ENCODE measurements around the gene RPA1. TPM values are rescaled to one million over a fixed set of nuclear protein-coding genes. Genes with fewer than 3 reads are reported as not detected.

Gene RPA1
- total and polyA plus RNA-seq, 4 donors: 10.7 to 82.6 (median 33.6) TPM

DNA sequence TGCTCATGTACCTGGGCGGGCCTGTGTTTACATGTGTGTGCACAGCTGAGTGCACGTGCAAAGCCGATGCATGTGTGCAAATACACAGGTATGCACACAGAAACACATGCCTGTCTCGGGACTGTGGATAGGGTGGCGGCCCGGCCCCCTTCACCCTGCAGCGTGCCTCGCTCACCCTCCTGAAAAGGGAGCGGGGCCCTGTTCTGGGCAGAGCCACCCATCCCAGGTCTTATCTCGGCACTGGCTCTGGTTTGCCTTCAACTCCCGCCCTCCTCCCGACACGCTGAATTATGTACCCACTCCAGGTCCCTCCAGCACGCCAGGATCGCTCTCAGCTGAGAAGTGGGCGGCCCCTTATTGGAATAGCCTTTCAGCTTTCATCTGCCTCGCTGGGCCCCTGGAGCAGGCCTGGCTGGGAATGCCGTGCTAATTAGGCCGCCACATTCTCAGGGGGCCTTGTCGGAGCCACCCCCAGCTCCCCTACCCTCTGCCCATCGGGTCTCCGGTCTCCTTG is 117.5 kb downstream of the RPA1 start:
- H3K4me1 ChIP-seq (ENCODE audit: control insufficient read depth in 5 of 5, insufficient read depth in 5 of 5, low read length in 5 of 5): peaks cover 0 to 28% (median 3%) of the 10 kb centered on the region in 5 donors
- no peaks in the 10 kb centered on the region for H3K36me3 ChIP-seq (ENCODE audit: control insufficient read depth in 4 of 4, insufficient read depth in 4 of 4, low read length in 4 of 4)
- DNase-seq (peak; percentile 62 to 80 (median 74)), ATAC-seq (ENCODE audit: insufficient read depth, low FRiP score) (no peak)
- 71 to 86% methylated on average over 22 of the region's 22 CpGs for WGBS, 2 donors
- TF ChIP-seq, protein P1, sequence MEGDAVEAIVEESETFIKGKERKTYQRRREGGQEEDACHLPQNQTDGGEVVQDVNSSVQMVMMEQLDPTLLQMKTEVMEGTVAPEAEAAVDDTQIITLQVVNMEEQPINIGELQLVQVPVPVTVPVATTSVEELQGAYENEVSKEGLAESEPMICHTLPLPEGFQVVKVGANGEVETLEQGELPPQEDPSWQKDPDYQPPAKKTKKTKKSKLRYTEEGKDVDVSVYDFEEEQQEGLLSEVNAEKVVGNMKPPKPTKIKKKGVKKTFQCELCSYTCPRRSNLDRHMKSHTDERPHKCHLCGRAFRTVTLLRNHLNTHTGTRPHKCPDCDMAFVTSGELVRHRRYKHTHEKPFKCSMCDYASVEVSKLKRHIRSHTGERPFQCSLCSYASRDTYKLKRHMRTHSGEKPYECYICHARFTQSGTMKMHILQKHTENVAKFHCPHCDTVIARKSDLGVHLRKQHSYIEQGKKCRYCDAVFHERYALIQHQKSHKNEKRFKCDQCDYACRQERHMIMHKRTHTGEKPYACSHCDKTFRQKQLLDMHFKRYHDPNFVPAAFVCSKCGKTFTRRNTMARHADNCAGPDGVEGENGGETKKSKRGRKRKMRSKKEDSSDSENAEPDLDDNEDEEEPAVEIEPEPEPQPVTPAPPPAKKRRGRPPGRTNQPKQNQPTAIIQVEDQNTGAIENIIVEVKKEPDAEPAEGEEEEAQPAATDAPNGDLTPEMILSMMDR (IDR thresholded peaks at IDR 0.05; ENCODE audit: control extremely low read depth, extremely low read depth): no peak
- no peak overlapping the region for H3K9ac ChIP-seq (ENCODE audit: insufficient read depth in 1 of 2, low read length in 2 of 2)
- no peak overlapping the region for H3K4me3 ChIP-seq
- no peaks in the 10 kb centered on the region for H3K27me3 ChIP-seq (ENCODE audit: control insufficient read depth in 3 of 3, insufficient read depth in 3 of 3, low read length in 2 of 3)
- peak overlapping the region in 1 of 2 donors; percentile 43 for H3K27ac ChIP-seq (ENCODE audit: low read depth in 1 of 2, low read length in 1 of 2)
- H3K9me3 ChIP-seq (ENCODE audit: control insufficient read depth in 4 of 4, insufficient read depth in 3 of 4, low read length in 3 of 4): peaks cover 0 to 2% (median 0%) of the 10 kb centered on the region in 4 donors

DNA sequence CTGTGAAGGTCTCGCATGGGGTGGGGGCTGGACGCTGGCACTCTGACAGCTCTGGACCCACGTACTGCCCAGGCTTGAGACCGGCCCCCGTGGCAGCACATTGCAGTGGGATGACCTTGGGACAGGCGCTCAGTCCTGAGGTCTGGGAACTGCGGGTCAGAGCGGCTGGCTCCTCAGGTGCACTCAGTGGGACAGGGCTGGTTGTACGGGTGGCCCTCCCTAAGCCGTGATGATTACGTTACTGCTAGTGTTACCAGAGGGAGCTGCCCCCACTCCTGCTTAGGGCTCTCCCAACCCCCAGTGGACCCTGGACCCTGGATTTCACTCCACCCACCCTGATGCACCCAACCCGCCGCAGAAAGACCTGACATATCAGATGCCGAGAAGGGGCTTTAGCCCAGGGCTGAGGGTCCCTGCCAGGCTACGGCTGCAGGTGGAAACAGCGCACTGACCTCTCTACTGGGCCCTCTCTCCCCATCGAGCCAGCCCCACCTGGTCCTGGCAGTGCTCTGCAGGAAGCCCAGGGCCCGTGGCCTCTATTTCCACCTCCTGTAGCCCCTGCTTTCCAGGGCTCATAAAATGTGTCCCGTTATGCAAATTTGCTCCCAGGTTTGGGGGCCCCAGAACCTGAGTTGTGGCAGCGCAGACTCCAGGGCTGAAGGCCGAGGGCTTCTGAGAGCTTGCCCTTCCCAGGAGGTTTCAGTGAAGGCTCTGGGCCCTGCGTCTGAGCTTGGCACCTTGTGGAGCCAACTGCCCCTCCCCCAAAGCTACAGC is 118.1 kb downstream of the RPA1 start:
- WGBS, 2 donors: 85 to 91% methylated on average over 22 of the region's 22 CpGs
- peak overlapping the region in 1 of 2 donors; percentile 43 for H3K27ac ChIP-seq (ENCODE audit: low read depth in 1 of 2, low read length in 1 of 2)
- H3K27me3 ChIP-seq (ENCODE audit: control insufficient read depth in 3 of 3, insufficient read depth in 3 of 3, low read length in 2 of 3): no peaks in the 10 kb centered on the region
- TF ChIP-seq, protein P1 (IDR thresholded peaks at IDR 0.05; ENCODE audit: control extremely low read depth, extremely low read depth): no peak
- ATAC-seq (ENCODE audit: insufficient read depth, low FRiP score): no peak
- H3K9ac ChIP-seq (ENCODE audit: insufficient read depth in 1 of 2, low read length in 2 of 2): no peak overlapping the region
- H3K4me3 ChIP-seq: no peak overlapping the region
- no peak for DNase-seq
- H3K36me3 ChIP-seq (ENCODE audit: control insufficient read depth in 4 of 4, insufficient read depth in 4 of 4, low read length in 4 of 4): no peaks in the 10 kb centered on the region
- peaks cover 0 to 2% (median 0%) of the 10 kb centered on the region in 4 donors for H3K9me3 ChIP-seq (ENCODE audit: control insufficient read depth in 4 of 4, insufficient read depth in 3 of 4, low read length in 3 of 4)
- H3K4me1 ChIP-seq (ENCODE audit: control insufficient read depth in 5 of 5, insufficient read depth in 5 of 5, low read length in 5 of 5): peaks cover 0 to 22% (median 3%) of the 10 kb centered on the region in 5 donors

DNA sequence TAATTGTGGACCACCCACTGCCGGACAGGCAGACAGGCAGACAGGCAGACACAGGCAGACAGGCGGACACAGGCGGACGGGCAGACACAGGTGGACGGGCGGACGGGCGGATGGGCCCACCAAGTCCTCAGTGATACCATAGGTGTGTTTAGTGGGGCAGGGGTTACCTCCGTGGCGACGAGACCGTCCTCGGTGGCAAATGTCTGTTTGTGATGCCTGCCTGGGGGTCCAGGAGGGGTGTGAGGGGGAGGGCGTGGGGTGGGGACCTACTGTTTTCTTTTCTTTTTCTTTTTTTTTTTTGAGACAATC is 118.7 kb downstream of the RPA1 start:
- H3K36me3 ChIP-seq (ENCODE audit: control insufficient read depth in 4 of 4, insufficient read depth in 4 of 4, low read length in 4 of 4): no peaks in the 10 kb centered on the region
- 92 to 96% methylated on average over 11 to 14 of the region's 14 CpGs for whole genome bisulfite sequencing, 2 donors
- ATAC-seq (ENCODE audit: insufficient read depth, low FRiP score) (no peak), DNase-seq (no peak)
- H3K27ac ChIP-seq (ENCODE audit: low read depth in 1 of 2, low read length in 1 of 2): no peak overlapping the region
- H3K9ac ChIP-seq (ENCODE audit: insufficient read depth in 1 of 2, low read length in 2 of 2): no peak overlapping the region
- peaks cover 0 to 2% (median 0%) of the 10 kb centered on the region in 4 donors for H3K9me3 ChIP-seq (ENCODE audit: control insufficient read depth in 4 of 4, insufficient read depth in 3 of 4, low read length in 3 of 4)
- H3K4me3 ChIP-seq: no peak overlapping the region
- peaks cover 0 to 16% (median 2%) of the 10 kb centered on the region in 5 donors for H3K4me1 ChIP-seq (ENCODE audit: control insufficient read depth in 5 of 5, insufficient read depth in 5 of 5, low read length in 5 of 5)
- H3K27me3 ChIP-seq (ENCODE audit: control insufficient read depth in 3 of 3, insufficient read depth in 3 of 3, low read length in 2 of 3): no peaks in the 10 kb centered on the region
- TF ChIP-seq, protein P1 (IDR thresholded peaks at IDR 0.05; ENCODE audit: control extremely low read depth, extremely low read depth): no peak

Other genes starting within 250 kb of the RPA1 start
- 10 to 100 TPM; 47.9 to 89.2 TPM for gene SLC43A2, start 201.2 kb upstream of the RPA1 start, total RNA-seq
- 100 to 1,000 TPM in 1 of 2 donors, 10 to 100 TPM in 1; 27.0 to 125 TPM for gene SLC43A2, start 201.2 kb upstream of the RPA1 start, polyA plus RNA-seq
- gene SCARF1, start 184.3 kb upstream of the RPA1 start, total RNA-seq: 10 to 100 TPM; 34.2 to 39.7 TPM
- gene SCARF1, start 184.3 kb upstream of the RPA1 start, polyA plus RNA-seq: 10 to 100 TPM; 17.1 to 24.5 TPM
- 10 to 100 TPM; 25.0 to 46.3 TPM for gene RILP, start 180.1 kb upstream of the RPA1 start, total RNA-seq
- gene RILP, start 180.1 kb upstream of the RPA1 start, polyA plus RNA-seq: 10 to 100 TPM; 23.1 to 39.8 TPM
- gene PRPF8, start 145.1 kb upstream of the RPA1 start, total RNA-seq: 100 to 1,000 TPM; 208 to 277 TPM
- gene PRPF8, start 145.1 kb upstream of the RPA1 start, polyA plus RNA-seq: 100 to 1,000 TPM in 1 of 2 donors, 10 to 100 TPM in 1; 97.2 to 114 TPM
- gene TLCD2, start 119.6 kb upstream of the RPA1 start, total RNA-seq: 10 to 100 TPM; 13.3 to 16.1 TPM
- gene TLCD2, start 119.6 kb upstream of the RPA1 start, polyA plus RNA-seq: 1 to 10 TPM; 4.4 to 6.2 TPM
- gene WDR81, start 105.3 kb upstream of the RPA1 start, total RNA-seq: 10 to 100 TPM; 27.9 to 51.9 TPM
- gene WDR81, start 105.3 kb upstream of the RPA1 start, polyA plus RNA-seq: 10 to 100 TPM; 26.0 to 38.5 TPM
- 10 to 100 TPM; 13.7 to 41.1 TPM for gene SERPINF2, start 87.1 kb upstream of the RPA1 start, total RNA-seq
- gene SERPINF2, start 87.1 kb upstream of the RPA1 start, polyA plus RNA-seq: 10 to 100 TPM; 74.9 to 78.9 TPM
- 100 to 1,000 TPM; 126 to 249 TPM for gene SERPINF1, start 67.9 kb upstream of the RPA1 start, total RNA-seq
- gene SERPINF1, start 67.9 kb upstream of the RPA1 start, polyA plus RNA-seq: 100 to 1,000 TPM; 132 to 168 TPM
- 10 to 100 TPM; 14.7 to 18.2 TPM for gene SMYD4, start 103 bp upstream of the RPA1 start, total RNA-seq
- 1 to 10 TPM; 7.5 to 7.7 TPM for gene SMYD4, start 103 bp upstream of the RPA1 start, polyA plus RNA-seq
- 1 to 10 TPM in 1 of 2 donors, under 1 TPM in 1; 0.65 to 7.3 TPM for gene RTN4RL1, start 195.3 kb downstream of the RPA1 start, total RNA-seq
- 1 to 10 TPM; 1.2 to 3.5 TPM for gene RTN4RL1, start 195.3 kb downstream of the RPA1 start, polyA plus RNA-seq
- gene DPH1, start 200.1 kb downstream of the RPA1 start, total RNA-seq: 10 to 100 TPM; 32.7 to 37.8 TPM
- 10 to 100 TPM; 21.1 to 21.6 TPM for gene DPH1, start 200.1 kb downstream of the RPA1 start, polyA plus RNA-seq
- 10 to 100 TPM; 11.1 to 31.7 TPM for gene OVCA2, start 212.0 kb downstream of the RPA1 start, total RNA-seq
- gene OVCA2, start 212.0 kb downstream of the RPA1 start, polyA plus RNA-seq: 10 to 100 TPM; 43.2 to 55.4 TPM
- 10 to 100 TPM; 28.9 to 34.8 TPM for gene HIC1, start 225.1 kb downstream of the RPA1 start, total RNA-seq
- gene HIC1, start 225.1 kb downstream of the RPA1 start, polyA plus RNA-seq: 10 to 100 TPM in 1 of 2 donors, 1 to 10 TPM in 1; 5.5 to 14.4 TPM

Measured in lung (tissue), 12 donors.